Measurements from ENCODE around the gene IQGAP1.

GRCh38 chr15:90463381-90463780 is 75.3 kb downstream of the IQGAP1 start:
- no peak for TF ChIP-seq POLR2A (IDR thresholded peaks at IDR 0.05)
- TF ChIP-seq, protein P1, sequence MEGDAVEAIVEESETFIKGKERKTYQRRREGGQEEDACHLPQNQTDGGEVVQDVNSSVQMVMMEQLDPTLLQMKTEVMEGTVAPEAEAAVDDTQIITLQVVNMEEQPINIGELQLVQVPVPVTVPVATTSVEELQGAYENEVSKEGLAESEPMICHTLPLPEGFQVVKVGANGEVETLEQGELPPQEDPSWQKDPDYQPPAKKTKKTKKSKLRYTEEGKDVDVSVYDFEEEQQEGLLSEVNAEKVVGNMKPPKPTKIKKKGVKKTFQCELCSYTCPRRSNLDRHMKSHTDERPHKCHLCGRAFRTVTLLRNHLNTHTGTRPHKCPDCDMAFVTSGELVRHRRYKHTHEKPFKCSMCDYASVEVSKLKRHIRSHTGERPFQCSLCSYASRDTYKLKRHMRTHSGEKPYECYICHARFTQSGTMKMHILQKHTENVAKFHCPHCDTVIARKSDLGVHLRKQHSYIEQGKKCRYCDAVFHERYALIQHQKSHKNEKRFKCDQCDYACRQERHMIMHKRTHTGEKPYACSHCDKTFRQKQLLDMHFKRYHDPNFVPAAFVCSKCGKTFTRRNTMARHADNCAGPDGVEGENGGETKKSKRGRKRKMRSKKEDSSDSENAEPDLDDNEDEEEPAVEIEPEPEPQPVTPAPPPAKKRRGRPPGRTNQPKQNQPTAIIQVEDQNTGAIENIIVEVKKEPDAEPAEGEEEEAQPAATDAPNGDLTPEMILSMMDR (IDR thresholded peaks at IDR 0.05) = no peak

Data from Peyer's patch (tissue), 4 donors.